K562 (cell line): Measurements from ENCODE around the gene ST14. TPM values are rescaled to one million over a fixed set of nuclear protein-coding genes. Genes with fewer than 3 reads are reported as not detected.
A peak's percentile ranks its signal among the peaks of the same experiment; 100 is the strongest.

ENCODE experiments used
- ATAC-seq: fragments of 200-7000 bp; cut with Tn5 transposase; 3 replicates; pipeline ENCODE4 v1.9.1; 2020; ENCODE audit warnings: moderate library complexity
- BruUV-seq: library from RNA; stranded (reverse); fragments of 400-500 nt; replicated peaks from 2 replicates; lab custom pipeline; 2021; lab: Mats Ljungman, UMichigan
- CTCF ChIA-PET: fragments of 300-600 bp; formaldehyde crosslinking; extraction: SDS; loops from one replicate; lab custom pipeline; 2021; ENCODE audit warnings: low intra/inter-chr PET ratio; lab: Yijun Ruan, JAX
- POLR2A ChIA-PET: fragments of 300-600, 350-650 bp; sonication (Branson Sonifier 250); formaldehyde crosslinking; extraction: SDS; loops from one replicate; lab custom pipeline; 2021; ENCODE audit warnings: antibody characterized with exemption, inconsistent platforms; lab: Yijun Ruan, JAX
- DNase-seq, 4 experiments: peaks; one replicate each; pipeline versions ENCODE4 v3.0.0 to v3.0.0-alpha.2; 2011 to 2018; ENCODE audit warnings: low spot score in 3 of 4, mixed read lengths in 3 of 4; ENCODE audit errors: extremely low read depth in 1 of 4
- FAIRE-seq: peaks from 2 replicates; lab custom pipeline; 2011; peaks lifted over from hg19 to GRCh38; lab: Jason Lieb, UNC
- H2AFZ ChIP-seq: 2 replicates; pipeline ENCODE4 v1.6.0; 2011; ENCODE audit warnings: low read depth, low read length, control low read depth, inconsistent platforms
- H3K27ac ChIP-seq: fragments of 200-600 bp; 3 replicates; pipeline ENCODE4 v1.8.0; 2011; ENCODE audit warnings: low read depth, mild to moderate bottlenecking, control low read depth, inconsistent platforms, low read length, moderate library complexity, mixed read lengths; ENCODE audit errors: extremely low read depth
- H3K27me3 ChIP-seq, 2 experiments: fragments of 300-600 bp in 1 of 2; 2 replicates in 1 of 2; 3 replicates in 1 of 2; pipeline versions ENCODE4 v1.6.0 to v1.8.0; 2011; ENCODE audit warnings: inconsistent platforms in 2 of 2, low read length in 2 of 2, mild to moderate bottlenecking in 1 of 2, mixed read lengths in 1 of 2, moderate library complexity in 1 of 2; ENCODE audit not compliant: control insufficient read depth in 2 of 2, insufficient read depth in 2 of 2
- H3K36me3 ChIP-seq: fragments of 300-600 bp; 3 replicates; pipeline ENCODE4 v1.8.0; 2011; ENCODE audit warnings: mild to moderate bottlenecking, low read length, inconsistent platforms; ENCODE audit not compliant: control insufficient read depth, insufficient read depth
- H3K4me1 ChIP-seq, 2 experiments: fragments of 200-600 bp in 1 of 2; replicated peaks in 1 of 2; 2 replicates in 1 of 2; 3 replicates in 1 of 2; pipeline versions ENCODE4 v1.5.1 to v1.8.0; 2011; ENCODE audit warnings: inconsistent platforms in 2 of 2, low read length in 2 of 2, mild to moderate bottlenecking in 1 of 2, mixed read lengths in 1 of 2, moderate library complexity in 1 of 2; ENCODE audit not compliant: control insufficient read depth in 2 of 2, insufficient read depth in 2 of 2
- H3K4me2 ChIP-seq: 2 replicates; pipeline ENCODE4 v1.6.1; 2011; ENCODE audit warnings: low read length, control low read depth, inconsistent platforms, mixed read lengths; ENCODE audit not compliant: insufficient read depth
- H3K4me3 ChIP-seq: fragments of 200-600 bp; sonication (generic), shearing (Covaris generic); 2 replicates; pipeline ENCODE4 v1.5.1; 2016; ENCODE audit warnings: control low read depth, inconsistent platforms
- H3K79me2 ChIP-seq: fragments of 200-600 bp; 3 replicates; pipeline ENCODE4 v1.8.0; 2011; ENCODE audit warnings: low read length, inconsistent platforms; ENCODE audit not compliant: control insufficient read depth, insufficient read depth
- H3K9ac ChIP-seq, 2 experiments: 2 replicates each; pipeline versions ENCODE4 v1.6.0 to v1.6.1; 2011; ENCODE audit warnings: low read depth in 2 of 2, low read length in 2 of 2, control low read depth in 1 of 2, inconsistent platforms in 1 of 2, mild to moderate bottlenecking in 1 of 2, mixed read lengths in 1 of 2; ENCODE audit not compliant: insufficient read depth in 1 of 2
- H3K9me1 ChIP-seq: one replicate; pipeline ENCODE4 v1.6.0; 2011; ENCODE audit warnings: inconsistent platforms, mild to moderate bottlenecking, low read length, moderate library complexity; ENCODE audit not compliant: control insufficient read depth, insufficient read depth
- H3K9me3 ChIP-seq: replicated peaks from 2 replicates; pipeline ENCODE4 v1.5.1; 2011; ENCODE audit warnings: low read depth, low read length, inconsistent platforms; ENCODE audit not compliant: control insufficient read depth, insufficient read depth
- H4K20me1 ChIP-seq: replicated peaks from 2 replicates; pipeline ENCODE4 v1.6.1; 2011; ENCODE audit warnings: low read length, inconsistent platforms, mixed read lengths; ENCODE audit not compliant: control insufficient read depth, insufficient read depth
- ARID1B ChIP-seq: fragments of 450-650 bp; IDR thresholded peaks from 2 replicates; pipeline ENCODE4 v1.6.1; 2016; ENCODE audit warnings: antibody characterized with exemption, mild to moderate bottlenecking, inconsistent platforms
- CHD4 ChIP-seq: fragments of 200-600 bp; sonication (generic); IDR thresholded peaks from 3 replicates; pipeline ENCODE4 v1.6.1; 2012; ENCODE audit warnings: low read depth, mild to moderate bottlenecking, mixed read lengths, low read length, inconsistent platforms; ENCODE audit not compliant: insufficient read depth, insufficient replicate concordance, poor library complexity, severe bottlenecking
- DACH1 ChIP-seq: fragments of 450-650 bp; IDR thresholded peaks from 2 replicates; pipeline ENCODE4 v1.6.1; 2018; ENCODE audit not compliant: partially characterized antibody
- DLX4 ChIP-seq: fragments of 250-450 bp; sonication (Bioruptor Pico); IDR thresholded peaks from 2 replicates; pipeline ENCODE4 v1.6.1; 2021; ENCODE audit warnings: mild to moderate bottlenecking
- HMG20B ChIP-seq: fragments of 250-450 bp; sonication (Bioruptor Pico); IDR thresholded peaks from 2 replicates; pipeline ENCODE4 v1.5.0; 2021; ENCODE audit warnings: mild to moderate bottlenecking
- NFRKB ChIP-seq: fragments of 450-650 bp; IDR thresholded peaks from 2 replicates; pipeline ENCODE4 v1.6.1; 2016; ENCODE audit warnings: low read depth
- SIRT6 ChIP-seq: IDR thresholded peaks from one replicate; pipeline ENCODE4 v1.6.1; 2012; ENCODE audit warnings: low read depth, mild to moderate bottlenecking, control low read depth, inconsistent platforms, low read length, moderate library complexity
- SNRNP70 ChIP-seq: fragments of 200-400 bp; formaldehyde crosslinking; optimal IDR thresholded peaks from 2 replicates; pipeline ENCODE3; 2017; ENCODE audit warnings: low read depth, low read length
- ZBED1 ChIP-seq: IDR thresholded peaks from 2 replicates; pipeline ENCODE4 v1.6.1; 2014
- ZNF121 ChIP-seq: sonication (generic); formaldehyde crosslinking; conservative IDR thresholded peaks from 2 replicates; pipeline ENCODE4 v1.8.0; 2022; ENCODE audit warnings: missing genetic modification reagents
- ZNF57 ChIP-seq: fragments of 450-650 bp; formaldehyde crosslinking; IDR thresholded peaks from 2 replicates; pipeline ENCODE4 v1.4.0; 2020; ENCODE audit warnings: mild to moderate bottlenecking, moderate library complexity
- ZNF639 ChIP-seq, 2 experiments: fragments of 200-800 bp in 1 of 2; sonication (Bioruptor generic) in 1 of 2; sonication (generic) in 1 of 2; formaldehyde crosslinking in 1 of 2; IDR thresholded peaks in 1 of 2; conservative IDR thresholded peaks in 1 of 2; 2 replicates each; pipeline versions ENCODE4 v1.5.0 to v1.6.1; 2016 to 2020; ENCODE audit warnings: missing compliant biosample characterization in 1 of 2, missing genetic modification characterization in 1 of 2, missing genetic modification reagents in 1 of 2
- WGBS: fragments of 100-300 bp; shearing (Covaris generic); methylation state at CpG from one replicate; pipeline ENCODE4 v1.1.6; 2016; ENCODE audit warnings: low coverage, mixed read lengths; ENCODE audit not compliant: insufficient coverage; ENCODE audit errors: missing lambda C conversion rate; 5-methylcytosine and 5-hydroxymethylcytosine counted together
- in situ Hi-C: fragments of 300-500 bp; cut with MboI; formaldehyde crosslinking; loops from 4 replicates; pipeline ENCODE4 v1.15.0; 2018; ENCODE audit warnings: inconsistent platforms, mixed read lengths
- intact Hi-C: fragments of 100-400 bp; cut with micrococcal nuclease; formaldehyde crosslinking; loops from 2 replicates; pipeline ENCODE4 v1.14.2; 2022
- polyA plus RNA-seq, 8 experiments: library from polyadenylated mRNA; depleted of rRNA in 4 of 8; stranded (reverse) in 5 of 8; unstranded in 3 of 8; fragments of >200 nt; fragmentation: Nextera tagmentation in 2 of 8; fragmentation: Illumina TruSeq in 1 of 8; extraction: Ambion mirVana in 2 of 8; extraction: Trizol in 1 of 8; gene quantifications; 2 replicates each; pipeline versions ENCODE4 v1.2.1 to v1.2.3, GENCODE V29; 2011 to 2014; ENCODE audit warnings: inconsistent platforms in 1 of 8, missing spikeins in 1 of 8
- total RNA-seq, 7 experiments: library from RNA; depleted of rRNA in 6 of 7; stranded (reverse); fragments of >200 nt in 6 of 7; fragmentation: Illumina TruSeq in 2 of 7; extraction: Trizol in 2 of 7; gene quantifications; 2 replicates each; pipeline versions ENCODE4 v1.2.1 to v1.2.3, GENCODE V29; 2011 to 2021; ENCODE audit warnings: low replicate concordance in 1 of 7

The ST14 gene
- total and polyA plus RNA-seq, 9 of the 15 experiments (the other 6 are each of a cell fraction or from before 2014, with no cell fraction given) = 0.08 to 0.20 TPM; not detected in 7

- Histone ChIP-seq H4K20me1 (0 out of 2 replicates have a peak, but pooled peaks cover 3% of the 10 kb centered on the region), H3K9me3 (no peaks in the 10 kb centered on the region), H3K27me3 (peaks cover 8 to 12% of the 10 kb centered on the region in 2 experiments; a peak in 4 of 5 replicates), H3K36me3 (peaks cover 10% of the 10 kb centered on the region; the same call in 2 of the 3 replicates), H3K9me1 (peaks cover 4% of the 10 kb centered on the region), H3K27ac (no peak overlapping the region), H3K4me3 (no peak overlapping the region), H2AFZ (no peak overlapping the region), H3K4me1 (0 out of 5 replicates have a peak, but pooled peaks cover 0 to 3% of the 10 kb centered on the region in 2 experiments), H3K4me2 (no peak overlapping the region), H3K79me2 (no peaks in the 10 kb centered on the region), H3K9ac (no peak overlapping the region)
- in situ Hi-C loops (no loop called here), intact Hi-C loops (no loop called here)
- FAIRE-seq = no peak
- TF ChIP-seq ZBED1 = no peak
- TF ChIP-seq DACH1 = peak; percentile 8
- no peak for DNase-seq
- no peak for ATAC-seq
- 57% methylated on average over 1 of the region's 1 CpG for WGBS
- CTCF ChIA-PET = no interaction called here
- POLR2A ChIA-PET = interaction anchor here (0.7 to 1.3 kb wide), 4 partner anchors 12 to 292 kb away, joined by 3 read pairs; no protein-coding TSS in a partner anchor
- BruUV-seq = no TSS peak
Observed at GRCh38 chr11:130151196-130151595, 8.4 kb upstream of the ST14 start.

GRCh38 chr11:130156108-130157022 lies 3.2 kb upstream of the ST14 start:
- Histone ChIP-seq H3K27me3 (peaks cover 44 to 58% of the 10 kb centered on the region in 2 experiments), H3K4me1 (peaks cover 0 to 12% of the 10 kb centered on the region in 2 experiments; a peak in 1 of 5 replicates), H3K9me1 (no peaks in the 10 kb centered on the region), H3K36me3 (no peaks in the 10 kb centered on the region), H3K9ac (peak overlapping the region in 1 of 2 experiments; percentile 52; a peak in 2 of 4 replicates), H3K4me3 (no peak overlapping the region), H4K20me1 (no peaks in the 10 kb centered on the region; the same call in 1 of the 2 replicates), H3K9me3 (no peaks in the 10 kb centered on the region), H3K4me2 (no peak overlapping the region), H3K79me2 (no peaks in the 10 kb centered on the region), H3K27ac (no peak overlapping the region), H2AFZ (no peak overlapping the region)
- ATAC-seq (no peak; the same call in 1 of the 3 replicates), DNase-seq (peak in 2 of 4 experiments; percentile 26 to 30), FAIRE-seq (peak; percentile 29)
- intact Hi-C loops = no loop called here
- in situ Hi-C loops = no loop called here
- no TSS peak for BruUV-seq
- WGBS = 4% methylated on average over 11 of the region's 11 CpGs
- POLR2A ChIA-PET = interaction anchor here (0.7 to 1.1 kb wide), 2 partner anchors 10 to 35 kb away, joined by 3 read pairs; no protein-coding TSS in a partner anchor
- CTCF ChIA-PET = no interaction called here
- TF ChIP-seq ZNF57 (CRISPR knock-in tag) (no peak), ZNF121 (CRISPR knock-in tag) (no peak), NFRKB (no peak), CHD4 (no peak), DLX4 (CRISPR knock-in tag) (no peak), HMG20B (CRISPR knock-in tag) (no peak), SIRT6 (no peak), ZNF639 (CRISPR knock-in tag; conservative IDR thresholded peaks at IDR 0.05 in 1 of 2, IDR thresholded peaks at IDR 0.05 in 1 of 2) (no peak), ARID1B (0 out of 2 replicates have a peak, but pooled peaks have one; percentile 13), SNRNP70 (no peak)
